Left ventricle myocardium inferior (tissue), 1 donor: Measurements from ENCODE around the gene CHSY1. TPM values are rescaled to one million over a fixed set of nuclear protein-coding genes. Genes with fewer than 3 reads are reported as not detected.

ENCODE experiments used
- DNase-seq: peaks from one replicate; pipeline ENCODE4 v3.0.0-alpha.2; 2020
- H3K27ac ChIP-seq: fragments of 200-600 bp; replicated peaks from 2 replicates; pipeline ENCODE4 v1.8.0; 2021
- H3K27me3 ChIP-seq: fragments of 200-600 bp; 2 replicates; pipeline ENCODE4 v1.8.0; 2021; ENCODE audit warnings: low read depth
- H3K36me3 ChIP-seq: fragments of 200-600 bp; 2 replicates; pipeline ENCODE4 v1.8.0; 2021
- H3K4me1 ChIP-seq: fragments of 200-600 bp; 2 replicates; pipeline ENCODE4 v1.8.0; 2021
- H3K4me3 ChIP-seq: fragments of 200-600 bp; 2 replicates; pipeline ENCODE4 v1.8.0; 2021; ENCODE audit warnings: mild to moderate bottlenecking, moderate library complexity
- H3K9me3 ChIP-seq: fragments of 200-600 bp; replicated peaks from 2 replicates; pipeline ENCODE4 v1.8.0; 2021
- CTCF ChIP-seq: fragments of 200-600 bp; IDR thresholded peaks from 2 replicates; pipeline ENCODE4 v1.8.0; 2021; ENCODE audit warnings: antibody characterized with exemption, mild to moderate bottlenecking, borderline replicate concordance
- intact Hi-C: fragments of 100-400 bp; cut with micrococcal nuclease; formaldehyde crosslinking; loops from one replicate; pipeline ENCODE4 v1.11.0; 2022
- total RNA-seq: library from RNA; stranded (reverse); fragmentation: NEBNext Ultra II Directional; extraction: Animal tissue kit (Norgen Biotek cat#: 25700); gene quantifications from one replicate; pipeline ENCODE4 v1.2.1, GENCODE V29; 2021
- donor health status: DM: no; HTN: yes; CAD: no; lungs with severe emphysema.

CHSY1 gene
- total RNA-seq, 1 donor from 2014 or later: 15.1 TPM

GRCh38 chr15:101240358-101240757 lies 11.5 kb downstream of the CHSY1 start:
- TF ChIP-seq CTCF: no peak
- Histone ChIP-seq H3K27ac (peak overlapping the region; percentile 45), H3K4me1 (peaks cover 79% of the 10 kb centered on the region)

GRCh38 chr15:101239724-101240136 lies 12.1 kb downstream of the CHSY1 start:
- peak overlapping the region; percentile 45 for H3K27ac ChIP-seq
- H3K4me1 ChIP-seq: peaks cover 73% of the 10 kb centered on the region
- intact Hi-C loops: loop anchor here (10.0 kb wide), 1 partner anchor 115 kb away; no protein-coding TSS in a partner anchor
- peaks cover 12% of the 10 kb centered on the region for H3K36me3 ChIP-seq
- DNase-seq: no peak
- H3K9me3 ChIP-seq: no peaks in the 10 kb centered on the region
- no peaks in the 10 kb centered on the region for H3K27me3 ChIP-seq
- TF ChIP-seq CTCF: no peak
- H3K4me3 ChIP-seq: no peak overlapping the region

More at GRCh38 chr15:101240358-101240757, 11.5 kb downstream of the CHSY1 start:
- Histone ChIP-seq H3K36me3 (peaks cover 6% of the 10 kb centered on the region), H3K9me3 (no peaks in the 10 kb centered on the region), H3K4me3 (no peak overlapping the region), H3K27me3 (no peaks in the 10 kb centered on the region)
- DNase-seq: no peak
- intact Hi-C loops: loop anchor here (10.0 kb wide), 1 partner anchor 116 kb away; no protein-coding TSS in a partner anchor

DNA sequence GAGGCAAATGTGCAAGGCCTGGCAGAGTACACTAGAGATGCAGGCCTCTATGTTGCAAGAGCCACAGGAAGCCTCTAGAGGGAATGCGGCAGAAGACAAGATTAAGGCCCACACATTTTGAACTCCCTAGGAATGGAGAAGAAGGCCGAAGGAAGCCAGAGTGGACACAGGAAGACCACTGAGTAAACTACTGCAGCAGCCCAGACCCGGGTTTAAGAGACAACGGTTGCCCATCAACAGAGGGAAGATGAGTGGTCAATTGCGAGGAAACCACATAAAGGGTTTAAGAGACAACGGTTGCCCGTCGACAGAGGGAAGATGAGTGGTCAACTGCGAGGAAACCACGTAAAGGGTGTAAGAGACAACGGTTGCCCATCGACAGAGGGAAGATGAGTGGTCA lies 14.6 kb downstream of the CHSY1 start:
- H3K9me3 ChIP-seq: no peaks in the 10 kb centered on the region
- peaks cover 19% of the 10 kb centered on the region for H3K36me3 ChIP-seq
- H3K27ac ChIP-seq: no peak overlapping the region
- TF ChIP-seq CTCF: no peak
- peaks cover 60% of the 10 kb centered on the region for H3K4me1 ChIP-seq
- intact Hi-C loops: no loop called here
- H3K4me3 ChIP-seq: no peak overlapping the region
- no peak for DNase-seq
- H3K27me3 ChIP-seq: no peaks in the 10 kb centered on the region

- H3K9me3 ChIP-seq: peaks cover 9% of the 10 kb centered on the region
- no peak for DNase-seq
- no peak for TF ChIP-seq CTCF
- intact Hi-C loops: no loop called here
- no peaks in the 10 kb centered on the region for H3K27me3 ChIP-seq
- H3K27ac ChIP-seq: no peak overlapping the region
- H3K4me3 ChIP-seq: no peak overlapping the region
- H3K36me3 ChIP-seq: peaks cover 30% of the 10 kb centered on the region
- peaks cover 35% of the 10 kb centered on the region for H3K4me1 ChIP-seq
These were observed 18.1 kb downstream of the CHSY1 start for GRCh38 chr15:101233651-101234280.

- no peak for TF ChIP-seq CTCF
- no peaks in the 10 kb centered on the region for H3K27me3 ChIP-seq
- no peak for DNase-seq
- no peak overlapping the region for H3K27ac ChIP-seq
- H3K9me3 ChIP-seq: peaks cover 20% of the 10 kb centered on the region
- peaks cover 32% of the 10 kb centered on the region for H3K4me1 ChIP-seq
- peaks cover 39% of the 10 kb centered on the region for H3K36me3 ChIP-seq
- intact Hi-C loops: no loop called here
- no peak overlapping the region for H3K4me3 ChIP-seq
These were observed 19.2 kb downstream of the CHSY1 start for GRCh38 chr15:101232677-101233076.
